ENCODE measurements around the gene NF2.

GRCh38 chr22:29720811-29721323, 117.4 kb downstream of the NF2 start:
- no peak for TF ChIP-seq YY1 (IDR thresholded peaks at IDR 0.05; ENCODE audit: insufficient read depth, insufficient read length)
- no peak for TF ChIP-seq ZNF274 (IDR thresholded peaks at IDR 0.05; ENCODE audit: low read depth, low read length)

All from NT2/D1 (cell line).